Activated naive CD4-positive, alpha-beta T cell treated with anti-CD3 and anti-CD28 coated beads for 36 hours (primary cell): ENCODE data around the gene PANK4. TPM values are rescaled to one million over a fixed set of nuclear protein-coding genes. Genes with fewer than 3 reads are reported as not detected.
A peak's percentile ranks its signal among the peaks of the same experiment; 100 is the strongest.
"Not testable (repeated sequence)": the region's sequence is repeated elsewhere in the genome, so short reads cannot be mapped to it uniquely, and the experiment has no call there.

Experiments used
- CTCF ChIA-PET: fragments of 350-600 bp; sonication (Branson Sonifier 250); formaldehyde crosslinking; loops from one replicate; lab custom pipeline; 2021; ENCODE audit warnings: antibody characterized with exemption; lab: Charles Lee
- DNase-seq: peaks from one replicate; pipeline ENCODE4 v3.0.0-alpha.2; 2020
- H3K27ac Mint-ChIP-seq: one replicate; pipeline ENCODE4 v1.8.0; 2021; ENCODE audit warnings: mild to moderate bottlenecking, mixed read lengths
- H3K27me3 Mint-ChIP-seq: one replicate; pipeline ENCODE4 v1.8.0; 2021; ENCODE audit warnings: low read depth, mixed read lengths
- H3K36me3 Mint-ChIP-seq: one replicate; pipeline ENCODE4 v1.8.0; 2021; ENCODE audit warnings: low read depth, mixed read lengths
- H3K4me1 Mint-ChIP-seq: one replicate; pipeline ENCODE4 v1.8.0; 2021; ENCODE audit warnings: low read depth, mixed read lengths
- H3K4me3 Mint-ChIP-seq: one replicate; pipeline ENCODE4 v1.8.0; 2021; ENCODE audit warnings: mild to moderate bottlenecking, moderate library complexity, mixed read lengths
- H3K9me3 Mint-ChIP-seq: one replicate; pipeline ENCODE4 v1.8.0; 2021; ENCODE audit warnings: mixed read lengths
- intact Hi-C: fragments of 100-400 bp; cut with micrococcal nuclease; formaldehyde crosslinking; loops from one replicate; pipeline ENCODE4 v1.15.1; 2023
- total RNA-seq, 2 experiments: library from RNA; stranded (reverse); gene quantifications; one replicate each; pipeline ENCODE4 v1.2.3, GENCODE V29; 2021

The PANK4 gene
- 10 to 100 TPM; 46.6 to 51.4 TPM for total RNA-seq

DNA sequence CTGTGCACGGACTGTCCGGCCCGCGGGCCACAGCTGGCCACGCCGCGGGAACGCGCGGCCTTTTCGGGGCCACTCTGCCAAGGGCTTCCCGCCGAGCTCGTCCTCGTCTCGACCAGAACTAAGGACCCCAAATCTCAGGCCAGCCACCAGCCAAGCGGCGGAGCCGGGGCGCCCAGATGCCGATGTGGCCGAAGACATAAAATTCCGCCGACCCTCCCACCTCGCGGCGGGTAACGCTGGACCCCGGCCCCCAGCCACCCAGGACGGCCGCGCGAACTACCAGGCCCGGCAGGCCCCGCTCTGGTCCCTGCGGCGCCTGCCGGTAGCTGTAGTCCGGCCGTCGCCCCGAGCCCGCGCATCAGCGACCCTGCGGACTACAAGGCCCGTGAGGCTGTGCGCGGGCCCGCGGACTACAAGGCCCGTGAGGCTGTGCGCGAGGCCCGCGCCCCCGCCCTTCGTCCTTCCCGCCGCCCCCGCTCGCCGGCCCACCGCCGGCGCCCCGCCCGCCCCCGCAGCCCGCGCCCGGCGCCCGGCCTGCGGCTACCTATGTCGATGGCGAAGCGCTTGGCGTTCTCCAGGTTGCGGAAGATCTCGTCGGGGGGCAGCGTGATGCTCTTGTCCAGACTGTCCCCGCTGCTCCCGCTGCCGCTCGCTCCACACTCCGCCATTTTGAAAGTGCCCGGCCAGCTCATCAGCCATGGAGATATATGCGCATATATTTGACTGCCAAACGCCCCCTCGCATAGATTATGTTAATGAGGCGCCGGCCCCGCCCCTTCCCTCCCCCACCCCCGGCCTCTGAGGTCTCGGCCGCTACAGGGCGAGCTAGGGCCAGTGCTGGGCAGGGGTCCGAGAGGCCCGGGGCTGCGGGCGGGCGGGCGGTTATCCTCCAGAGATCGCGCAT, at the start of gene PANK4:
PANK4 (minus strand) TSS at position 677 of the 904 bp plus-strand sequence; CDS start at position 668, 9 bp downstream.
- Mint-ChIP-seq H3K36me3 (peaks cover 6% of the 10 kb centered on the region), H3K9me3 (no peaks in the 10 kb centered on the region), H3K4me1 (peaks cover 47% of the 10 kb centered on the region), H3K4me3 (peak within 1 kb of the TSS; percentile 87), H3K27me3 (peaks cover 3% of the 10 kb centered on the region), H3K27ac (peak within 1 kb of the TSS; percentile 97)
- intact Hi-C loops, result loop anchor here (1.0 to 5.0 kb wide), 6 partner anchors 21 to 329 kb away; partner anchors contain the start of gene PRXL2B
- DNase-seq, result peak; percentile 90
- CTCF ChIA-PET, result interaction anchor here (0.7 to 2.1 kb wide), 2 partner anchors 20 to 21 kb away, joined by 3 to 10 read pairs; no protein-coding TSS in a partner anchor

DNA sequence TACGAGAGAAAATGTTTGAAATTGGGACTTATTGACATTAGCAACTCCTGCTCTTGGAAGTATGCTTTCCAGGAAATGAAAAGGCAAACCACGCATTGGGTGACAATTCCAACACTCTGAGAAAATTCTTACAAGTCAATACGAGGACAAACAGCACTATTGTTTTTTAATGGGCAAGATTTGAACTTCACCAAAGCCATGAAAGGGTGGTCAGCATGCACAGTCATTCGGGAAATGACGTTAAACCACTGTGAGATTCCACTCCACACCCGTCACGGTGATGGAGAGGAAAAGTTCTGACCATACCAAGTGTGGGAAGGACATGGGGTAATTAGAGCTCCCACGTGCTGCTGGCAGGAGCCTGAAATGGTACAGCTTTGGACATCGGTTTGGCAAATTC, 48.0 kb upstream of the PANK4 start:
- no peak overlapping the region for H3K4me3 Mint-ChIP-seq
- DNase-seq, result no peak
- no peaks in the 10 kb centered on the region for H3K27me3 Mint-ChIP-seq
- intact Hi-C loops, result no loop called here
- H3K4me1 Mint-ChIP-seq, result peaks cover 26% of the 10 kb centered on the region
- peaks cover 4% of the 10 kb centered on the region for H3K36me3 Mint-ChIP-seq
- H3K27ac Mint-ChIP-seq, result no peak overlapping the region
- CTCF ChIA-PET, result no interaction called here
- H3K9me3 Mint-ChIP-seq, result peaks cover 17% of the 10 kb centered on the region

DNA sequence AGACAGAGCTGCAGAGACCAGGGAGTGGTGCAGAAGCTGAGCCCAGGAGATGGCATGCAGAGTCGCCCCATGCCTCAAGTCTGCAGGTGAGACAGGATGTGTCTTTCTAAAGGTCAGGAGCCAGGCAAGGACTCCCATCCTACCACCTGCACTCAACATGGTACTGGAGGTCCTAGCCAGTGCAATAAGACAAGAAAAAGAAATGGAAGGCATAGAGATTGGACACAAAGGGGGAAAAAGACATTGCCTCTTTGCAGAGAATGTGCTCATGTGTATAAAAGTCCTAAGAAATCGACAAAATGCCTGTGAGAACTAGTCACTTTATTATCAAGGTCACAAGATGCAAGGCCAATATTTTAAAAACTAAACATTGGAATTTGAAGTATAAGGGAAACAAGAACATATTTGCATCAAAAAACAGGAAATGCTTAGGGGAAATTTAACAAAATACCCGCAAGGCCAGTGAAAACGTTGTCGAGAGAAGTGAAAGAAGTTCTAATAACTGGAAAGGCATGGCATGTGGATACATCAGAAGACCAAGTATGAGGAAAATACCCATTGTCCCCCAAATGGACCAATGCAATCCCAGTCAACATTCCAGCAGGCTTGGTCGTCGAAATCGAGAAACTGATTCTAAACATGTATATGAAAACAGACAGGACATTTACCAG, 47.0 kb upstream of the PANK4 start:
- Mint-ChIP-seq H3K4me1 (peaks cover 17% of the 10 kb centered on the region), H3K27ac (no peak overlapping the region), H3K9me3 (peaks cover 17% of the 10 kb centered on the region), H3K27me3 (no peaks in the 10 kb centered on the region), H3K36me3 (peaks cover 2% of the 10 kb centered on the region), H3K4me3 (no peak overlapping the region)
- CTCF ChIA-PET, result no interaction called here
- no peak for DNase-seq
- intact Hi-C loops, result no loop called here

DNA sequence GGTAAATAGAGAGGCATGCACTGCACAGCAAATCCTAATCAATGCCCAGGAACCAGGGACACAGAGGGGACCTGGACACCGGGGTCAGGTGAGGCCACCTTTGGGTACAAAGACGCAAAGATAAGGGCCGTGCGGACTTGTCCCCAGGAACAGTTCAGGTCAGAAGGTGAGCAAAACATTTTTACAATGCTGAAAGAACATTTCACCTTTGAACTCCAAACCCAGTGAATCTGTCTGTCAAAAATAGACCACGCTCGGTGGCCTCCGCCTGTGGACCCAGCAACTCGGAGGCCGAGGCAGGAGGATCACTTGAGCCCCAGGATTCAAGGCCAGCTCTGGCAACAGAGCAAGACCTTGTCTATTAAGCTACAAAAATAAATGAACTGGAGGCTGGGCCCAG, 45.0 kb upstream of the PANK4 start:
- H3K36me3 Mint-ChIP-seq, result peaks cover 2% of the 10 kb centered on the region
- DNase-seq, result no peak
- no peak overlapping the region for H3K27ac Mint-ChIP-seq
- H3K9me3 Mint-ChIP-seq, result peaks cover 17% of the 10 kb centered on the region
- H3K4me3 Mint-ChIP-seq, result no peak overlapping the region
- peaks cover 8% of the 10 kb centered on the region for H3K4me1 Mint-ChIP-seq
- intact Hi-C loops, result no loop called here
- CTCF ChIA-PET, result interaction anchor here (0.8 kb wide), 1 partner anchor 10 kb away, joined by 3 read pairs; no protein-coding TSS in a partner anchor
- no peaks in the 10 kb centered on the region for H3K27me3 Mint-ChIP-seq

DNA sequence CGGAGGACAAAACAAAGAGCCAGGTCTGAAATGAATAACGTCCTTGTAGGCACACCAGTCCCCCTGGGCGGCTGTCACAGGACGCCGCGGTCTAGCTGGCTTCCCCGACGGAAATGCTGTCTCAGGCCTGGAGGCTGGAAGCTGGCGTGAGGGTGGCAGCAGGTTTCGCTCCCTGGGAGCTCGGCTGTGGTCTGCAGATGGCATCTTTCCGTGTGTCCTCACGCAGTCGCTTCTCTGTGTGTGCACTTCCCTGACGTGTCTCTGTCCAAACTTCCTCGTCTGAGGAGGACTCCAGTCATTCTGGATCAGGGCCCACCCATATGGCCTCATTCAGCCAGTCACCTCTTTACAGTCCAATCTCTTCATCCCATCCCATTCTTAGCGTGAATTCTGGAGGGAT, 43.9 kb upstream of the PANK4 start:
- H3K27me3 Mint-ChIP-seq, result no peaks in the 10 kb centered on the region
- intact Hi-C loops, result no loop called here
- peaks cover 2% of the 10 kb centered on the region for H3K36me3 Mint-ChIP-seq
- H3K4me3 Mint-ChIP-seq, result no peak overlapping the region
- H3K4me1 Mint-ChIP-seq, result peaks cover 3% of the 10 kb centered on the region
- H3K9me3 Mint-ChIP-seq, result peaks cover 17% of the 10 kb centered on the region
- CTCF ChIA-PET, result interaction anchor here (0.8 kb wide), 1 partner anchor 9 kb away, joined by 3 read pairs; no protein-coding TSS in a partner anchor
- H3K27ac Mint-ChIP-seq, result no peak overlapping the region
- no peak for DNase-seq

DNA sequence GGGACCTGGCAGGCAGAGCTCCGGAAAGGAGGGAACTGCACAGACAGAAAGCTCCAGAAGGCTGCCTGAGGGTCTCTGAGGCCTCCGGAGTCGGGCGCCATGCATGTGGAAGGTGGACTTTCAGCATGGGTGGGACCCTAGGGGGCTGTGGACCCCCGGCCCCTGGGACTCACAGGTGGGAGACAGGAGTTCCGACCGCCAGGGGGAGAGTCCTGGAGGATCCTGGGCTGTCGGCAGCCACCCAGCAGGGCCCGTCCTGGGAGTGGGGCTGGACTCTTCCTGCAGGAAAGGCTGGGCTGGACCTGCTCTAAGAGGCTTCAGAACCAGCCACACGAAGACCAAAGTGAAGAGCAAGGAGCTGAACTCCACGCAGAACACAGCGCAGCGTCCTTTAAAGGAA, 43.3 kb upstream of the PANK4 start:
- H3K4me3 Mint-ChIP-seq, H3K27me3 Mint-ChIP-seq, H3K4me1 Mint-ChIP-seq, H3K36me3 Mint-ChIP-seq, H3K27ac Mint-ChIP-seq, intact Hi-C loops, DNase-seq, CTCF ChIA-PET: not testable (repeated sequence)
- peaks cover 17% of the 10 kb centered on the region for H3K9me3 Mint-ChIP-seq

DNA sequence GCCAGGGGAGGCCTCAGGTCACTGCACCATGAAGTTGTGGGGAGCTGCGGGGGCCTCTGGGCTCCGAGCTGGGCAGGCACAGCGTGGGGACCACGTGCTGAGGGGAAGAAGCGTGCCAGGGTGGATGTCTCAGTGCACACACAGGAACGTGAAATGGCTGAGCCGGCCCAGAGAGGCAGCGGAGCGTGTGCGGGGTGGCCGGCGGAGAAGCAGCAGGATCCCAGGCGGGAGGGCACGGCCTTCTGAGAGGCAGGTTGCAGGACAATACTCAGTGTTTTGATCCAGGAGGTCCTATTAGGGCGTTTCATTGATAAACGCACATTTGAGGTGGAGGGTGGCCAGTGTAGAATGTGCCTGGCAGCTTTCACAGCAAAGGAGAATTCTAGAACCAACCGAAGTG, 42.7 kb upstream of the PANK4 start:
- CTCF ChIA-PET, result no interaction called here
- Mint-ChIP-seq H3K9me3 (peaks cover 14% of the 10 kb centered on the region), H3K4me3 (no peak overlapping the region), H3K4me1 (no peaks in the 10 kb centered on the region), H3K27ac (no peak overlapping the region), H3K36me3 (peaks cover 2% of the 10 kb centered on the region), H3K27me3 (no peaks in the 10 kb centered on the region)
- intact Hi-C loops, result no loop called here
- DNase-seq, result no peak

DNA sequence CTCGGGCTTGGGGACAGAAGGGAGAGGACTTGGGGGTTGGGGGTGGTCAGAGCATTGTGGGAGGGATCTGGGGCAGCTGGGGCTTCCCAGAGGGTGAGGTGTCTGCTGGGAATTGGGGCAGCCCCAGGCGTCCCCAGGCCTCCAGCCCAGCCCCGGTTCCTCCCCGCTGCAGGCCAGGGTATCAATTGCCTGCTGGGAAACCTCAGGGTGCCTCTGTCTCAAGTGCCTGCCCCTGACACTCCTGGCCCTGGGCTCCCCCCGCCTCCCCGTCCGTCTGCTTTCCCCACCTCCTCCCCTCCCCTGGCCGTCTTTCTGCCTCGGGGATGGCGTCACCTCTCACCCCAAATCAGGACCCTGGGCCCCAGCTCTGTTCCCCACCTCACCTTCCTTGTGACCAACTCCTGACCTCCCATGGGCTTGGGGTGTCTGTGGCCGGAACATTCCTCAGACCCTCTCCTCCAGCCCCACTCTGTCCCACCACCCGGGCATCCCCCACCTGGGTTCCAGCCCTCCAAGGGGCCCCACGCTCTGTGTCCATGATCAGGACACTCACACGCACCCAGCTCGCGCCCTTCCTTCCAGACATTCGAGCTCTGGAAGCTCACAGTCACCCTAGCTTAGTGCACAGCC, 41.9 kb upstream of the PANK4 start:
- intact Hi-C loops, H3K4me3 Mint-ChIP-seq, H3K9me3 Mint-ChIP-seq, DNase-seq, H3K27me3 Mint-ChIP-seq, H3K36me3 Mint-ChIP-seq, H3K27ac Mint-ChIP-seq, H3K4me1 Mint-ChIP-seq, CTCF ChIA-PET: not testable (repeated sequence)

DNA sequence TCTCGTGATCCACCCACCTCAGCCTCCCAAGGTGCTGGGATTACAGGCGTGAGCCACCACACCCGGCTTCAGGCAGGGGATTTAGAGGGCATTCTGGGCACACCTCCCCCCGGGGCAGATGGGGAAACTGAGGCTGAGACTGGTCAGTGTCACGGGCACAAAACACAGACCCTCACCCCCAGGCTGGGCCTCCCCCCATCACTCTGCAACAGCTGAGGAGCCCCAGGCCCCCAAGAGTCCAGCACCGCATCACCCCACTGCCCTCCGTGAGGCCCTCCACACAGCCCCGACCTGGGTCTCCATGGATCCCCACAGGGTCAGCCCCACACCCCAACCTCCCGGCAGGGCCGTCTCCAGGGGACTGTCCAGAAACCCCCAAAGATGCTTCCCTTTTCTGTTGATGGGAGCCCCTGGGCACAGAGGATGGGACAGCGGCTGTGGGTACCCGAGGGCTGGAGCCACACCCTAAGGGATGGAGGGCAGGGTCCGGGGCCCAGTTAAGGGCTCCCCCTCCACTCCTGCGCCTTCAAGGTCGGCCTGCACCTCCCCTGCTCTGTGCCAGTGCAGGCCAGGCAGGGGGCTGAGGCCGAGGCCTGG, 40.8 kb upstream of the PANK4 start:
- intact Hi-C loops, result no loop called here
- no peak for DNase-seq
- Mint-ChIP-seq H3K4me1 (no peaks in the 10 kb centered on the region), H3K27me3 (no peaks in the 10 kb centered on the region), H3K27ac (no peak overlapping the region), H3K9me3 (no peaks in the 10 kb centered on the region), H3K4me3 (no peak overlapping the region), H3K36me3 (peaks cover 1% of the 10 kb centered on the region)
- CTCF ChIA-PET, result no interaction called here

DNA sequence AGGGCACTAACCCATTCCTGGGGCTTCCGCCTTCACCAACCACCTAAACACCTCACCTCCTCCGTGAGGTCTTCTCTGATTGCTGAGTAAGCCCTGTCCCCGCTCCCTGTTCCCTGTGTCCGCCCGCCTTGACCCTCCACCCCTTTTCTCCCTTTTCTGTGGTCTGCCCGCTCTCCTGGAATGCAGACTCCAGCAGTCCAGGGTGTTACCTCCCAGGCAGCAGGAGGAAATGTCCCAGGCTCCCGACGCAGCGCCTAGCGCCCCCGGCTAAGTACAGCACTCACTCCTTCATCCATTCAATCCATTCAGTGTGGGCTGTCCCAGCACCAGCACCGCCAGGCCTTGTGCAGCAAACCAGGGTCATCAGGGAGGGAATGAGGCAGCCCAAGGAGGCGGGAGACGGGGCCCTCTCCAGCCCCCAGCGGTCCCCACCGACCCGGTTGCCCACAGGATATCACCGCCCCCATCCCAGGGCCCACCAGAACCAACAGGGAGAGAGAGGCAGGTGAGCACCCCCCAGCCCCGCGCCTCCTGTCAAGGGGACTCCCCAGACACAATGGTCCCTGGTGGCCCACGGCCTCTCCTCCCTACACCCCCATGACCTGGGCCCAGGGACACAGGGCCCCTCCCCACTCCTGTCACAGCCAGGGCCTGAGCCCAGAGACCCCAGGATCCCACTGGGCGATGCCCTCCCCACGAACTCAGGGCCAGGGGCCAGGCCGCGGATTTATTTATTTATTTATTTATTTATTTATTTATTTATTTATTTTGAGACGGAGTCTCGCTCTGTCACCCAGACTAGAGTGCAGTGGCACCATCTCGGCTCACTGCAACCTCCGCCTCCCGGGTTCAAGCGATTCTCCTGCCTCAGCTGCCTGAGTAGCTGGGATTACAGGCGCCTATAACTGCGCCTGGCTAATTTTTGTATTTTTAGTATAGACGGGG, 40.0 kb upstream of the PANK4 start:
- H3K4me1 Mint-ChIP-seq, result no peaks in the 10 kb centered on the region
- no peak overlapping the region for H3K27ac Mint-ChIP-seq
- no peak overlapping the region for H3K4me3 Mint-ChIP-seq
- peaks cover 1% of the 10 kb centered on the region for H3K36me3 Mint-ChIP-seq
- H3K27me3 Mint-ChIP-seq, result no peaks in the 10 kb centered on the region
- CTCF ChIA-PET, result no interaction called here
- no peaks in the 10 kb centered on the region for H3K9me3 Mint-ChIP-seq
- no peak for DNase-seq
- intact Hi-C loops, result no loop called here

DNA sequence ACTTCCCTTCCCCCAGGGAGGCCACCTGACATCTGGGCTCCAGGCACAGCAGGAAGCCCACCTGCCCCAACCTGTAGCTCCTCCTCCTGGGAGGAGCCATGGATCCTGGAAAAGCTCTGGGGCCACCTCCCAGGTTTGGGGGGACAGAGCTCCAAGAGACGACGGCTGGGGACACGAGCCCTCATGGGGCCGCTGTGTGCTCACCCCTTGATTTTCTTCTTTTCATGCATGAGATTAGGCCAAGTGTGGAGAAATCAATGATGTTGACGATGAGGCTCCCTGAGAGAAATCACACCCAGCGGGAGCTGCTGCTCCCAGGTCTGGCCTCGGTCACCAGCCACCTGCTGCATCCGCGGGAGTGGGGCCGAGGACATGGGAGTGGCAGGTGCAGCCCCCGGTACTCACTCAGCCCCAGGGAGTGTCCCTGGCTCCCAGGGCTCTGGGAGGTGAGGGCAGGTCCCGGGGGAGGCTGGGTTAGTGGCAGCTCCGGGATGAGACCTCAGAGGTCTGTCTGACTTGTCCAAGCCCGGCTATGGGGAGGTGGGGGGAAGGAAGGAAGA, 38.5 kb upstream of the PANK4 start:
- Mint-ChIP-seq H3K36me3 (peaks cover 1% of the 10 kb centered on the region), H3K27me3 (no peaks in the 10 kb centered on the region), H3K27ac (no peak overlapping the region), H3K4me1 (no peaks in the 10 kb centered on the region), H3K9me3 (no peaks in the 10 kb centered on the region), H3K4me3 (no peak overlapping the region)
- CTCF ChIA-PET, result interaction anchor here (1.3 kb wide), 1 partner anchor 9 kb away, joined by 3 read pairs; the partner anchor contains the start of gene TNFRSF14
- intact Hi-C loops, result no loop called here
- no peak for DNase-seq
